Panc1 (cell line): ENCODE data around the gene UPF1.

Experiments
- CTCF ChIP-seq: fragments of 450-650 bp; IDR thresholded peaks from 2 replicates; pipeline ENCODE4 v1.5.1; 2017; ENCODE audit warnings: mild to moderate bottlenecking
- POLR2AphosphoS5 ChIP-seq: IDR thresholded peaks from 2 replicates; pipeline ENCODE4 v1.6.1; 2012; ENCODE audit warnings: mild to moderate bottlenecking, low read depth, low read length, moderate library complexity

- no peak for TF ChIP-seq POLR2AphosphoS5
- TF ChIP-seq CTCF, result no peak
Observed at GRCh38 chr19:18793144-18794028, 38.4 kb upstream of the UPF1 start.
